GM23248 (cell line): ENCODE measurements around the gene KBTBD13.

Experiments
- EZH2 ChIP-seq: fragments of 200-600 bp; sonication (generic); IDR thresholded peaks from 2 replicates; pipeline ENCODE4 v1.6.1; 2018; ENCODE audit warnings: antibody characterized with exemption, mild to moderate bottlenecking; ENCODE audit not compliant: insufficient read depth, poor library complexity, severe bottlenecking
- EZH2phosphoT487 ChIP-seq: fragments of 200-600 bp; sonication (generic); IDR thresholded peaks from 2 replicates; pipeline ENCODE4 v1.6.1; 2018; ENCODE audit warnings: antibody characterized with exemption, moderate library complexity, mild to moderate bottlenecking, low read depth; ENCODE audit not compliant: insufficient read depth

DNA sequence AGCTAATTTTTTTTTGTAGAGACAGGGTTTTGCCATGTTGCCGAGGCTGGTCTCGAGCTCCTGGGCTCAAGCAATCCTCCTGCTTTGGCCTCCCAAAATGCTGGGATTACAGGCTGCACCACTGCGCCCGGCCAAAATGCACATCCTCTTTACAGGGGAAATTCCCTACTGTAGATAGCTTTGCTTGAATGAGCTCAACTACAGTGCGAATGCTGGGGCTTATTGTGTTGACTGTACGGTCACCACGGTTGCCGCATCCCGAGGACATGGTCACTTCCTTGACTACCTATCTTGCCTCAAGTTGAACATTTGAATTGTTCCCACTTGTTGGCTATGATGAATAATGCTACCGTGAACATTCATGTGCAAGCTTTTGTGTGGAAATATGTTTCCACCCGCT is 41.8 kb upstream of the KBTBD13 start:
- TF ChIP-seq EZH2phosphoT487 = no peak
- TF ChIP-seq EZH2 = no peak
